GM18508 (cell line): ENCODE data around the gene PLPPR3.

ENCODE experiments used
- ATAC-seq: cut with Tn5 transposase; IDR thresholded peaks from one replicate; pipeline ENCODE4 v1.9.1; 2021; ENCODE audit warnings: moderate number of reproducible peaks; ENCODE audit not compliant: insufficient read depth, unreplicated experiment

The PLPPR3 gene, protein sequence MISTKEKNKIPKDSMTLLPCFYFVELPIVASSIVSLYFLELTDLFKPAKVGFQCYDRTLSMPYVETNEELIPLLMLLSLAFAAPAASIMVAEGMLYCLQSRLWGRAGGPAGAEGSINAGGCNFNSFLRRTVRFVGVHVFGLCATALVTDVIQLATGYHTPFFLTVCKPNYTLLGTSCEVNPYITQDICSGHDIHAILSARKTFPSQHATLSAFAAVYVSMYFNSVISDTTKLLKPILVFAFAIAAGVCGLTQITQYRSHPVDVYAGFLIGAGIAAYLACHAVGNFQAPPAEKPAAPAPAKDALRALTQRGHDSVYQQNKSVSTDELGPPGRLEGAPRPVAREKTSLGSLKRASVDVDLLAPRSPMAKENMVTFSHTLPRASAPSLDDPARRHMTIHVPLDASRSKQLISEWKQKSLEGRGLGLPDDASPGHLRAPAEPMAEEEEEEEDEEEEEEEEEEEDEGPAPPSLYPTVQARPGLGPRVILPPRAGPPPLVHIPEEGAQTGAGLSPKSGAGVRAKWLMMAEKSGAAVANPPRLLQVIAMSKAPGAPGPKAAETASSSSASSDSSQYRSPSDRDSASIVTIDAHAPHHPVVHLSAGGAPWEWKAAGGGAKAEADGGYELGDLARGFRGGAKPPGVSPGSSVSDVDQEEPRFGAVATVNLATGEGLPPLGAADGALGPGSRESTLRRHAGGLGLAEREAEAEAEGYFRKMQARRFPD

DNA sequence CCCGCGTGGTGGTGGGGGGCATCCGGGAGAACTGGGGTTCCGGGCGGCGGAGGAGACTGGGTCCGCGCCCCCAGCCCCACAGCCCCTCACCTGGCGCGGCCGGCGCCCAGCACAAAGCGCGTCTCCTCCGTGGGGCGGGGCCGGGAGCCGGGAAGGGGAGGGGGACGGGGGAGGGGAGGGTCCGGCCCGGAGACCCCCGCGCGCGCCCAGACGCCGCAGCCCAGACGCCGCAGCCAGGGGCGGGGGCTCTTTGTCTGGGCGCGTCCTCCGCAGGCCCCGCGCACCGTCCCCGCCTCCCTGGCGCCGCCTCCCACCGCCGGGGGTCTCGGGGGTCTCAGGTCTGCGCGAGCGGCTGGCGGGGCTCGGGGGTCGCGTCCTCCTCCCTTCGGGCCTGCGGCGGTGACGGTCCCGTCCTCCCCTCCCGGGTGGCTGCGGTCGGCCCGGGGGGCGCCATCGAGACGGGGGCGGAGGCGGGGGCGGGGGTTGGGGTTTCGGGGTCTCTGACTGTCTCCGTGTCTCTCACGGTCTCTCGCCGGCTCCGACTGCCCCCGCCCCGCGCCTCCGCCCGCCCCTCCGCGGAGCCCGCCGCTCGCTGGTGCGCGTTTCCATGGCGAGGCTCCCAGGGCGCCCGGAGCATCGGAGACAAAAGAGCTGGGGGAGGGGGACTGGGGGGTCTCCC lies at the start of gene PLPPR3:
Gene PLPPR3 (minus strand): TSS at position 131 of the 679 bp plus-strand sequence. CDS start 396 bp downstream, outside the sequence.
- ATAC-seq: no peak

DNA sequence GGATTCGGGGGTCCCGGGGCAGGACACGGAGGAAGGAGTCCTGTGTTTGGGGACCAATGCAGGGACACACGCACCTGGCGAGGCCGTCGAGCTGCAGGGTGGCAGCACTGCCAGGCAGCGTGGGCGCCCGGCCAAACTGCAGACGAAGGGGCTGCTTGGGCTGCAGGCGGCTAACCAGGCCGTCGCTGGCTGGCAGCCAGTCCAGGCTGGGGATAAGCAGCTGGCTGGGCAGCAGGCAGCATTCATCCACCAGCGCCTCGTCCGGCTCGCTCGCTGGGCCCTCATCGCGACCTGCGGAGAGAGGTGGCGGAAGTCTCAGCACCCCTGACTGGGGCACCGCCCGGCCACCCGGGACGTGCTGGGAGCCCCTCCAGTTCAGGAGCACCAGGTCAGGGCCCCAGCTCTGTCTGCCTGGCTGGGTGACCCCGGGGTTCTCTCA lies 49.2 kb upstream of the PLPPR3 start:
- ATAC-seq: no peak

DNA sequence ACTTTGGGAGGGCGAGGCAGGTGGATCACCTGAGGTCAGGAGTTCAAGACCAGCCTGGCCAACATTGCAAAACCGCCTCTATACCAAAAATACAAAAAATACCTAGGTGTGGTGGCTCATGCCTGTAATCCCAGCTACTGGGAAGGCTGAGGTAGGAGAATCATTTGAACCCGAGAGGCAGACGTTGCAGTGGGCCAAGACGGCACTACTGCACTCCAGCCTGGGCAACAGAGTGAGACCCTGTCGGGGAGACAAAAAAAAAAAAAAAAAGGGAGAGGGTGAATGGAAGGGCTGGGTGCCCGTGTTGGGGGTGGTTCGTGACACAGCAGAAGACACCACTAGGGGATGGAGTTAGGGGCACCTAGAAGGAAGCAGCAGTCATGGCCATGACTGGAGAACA lies 48.6 kb upstream of the PLPPR3 start:
- no peak for ATAC-seq

DNA sequence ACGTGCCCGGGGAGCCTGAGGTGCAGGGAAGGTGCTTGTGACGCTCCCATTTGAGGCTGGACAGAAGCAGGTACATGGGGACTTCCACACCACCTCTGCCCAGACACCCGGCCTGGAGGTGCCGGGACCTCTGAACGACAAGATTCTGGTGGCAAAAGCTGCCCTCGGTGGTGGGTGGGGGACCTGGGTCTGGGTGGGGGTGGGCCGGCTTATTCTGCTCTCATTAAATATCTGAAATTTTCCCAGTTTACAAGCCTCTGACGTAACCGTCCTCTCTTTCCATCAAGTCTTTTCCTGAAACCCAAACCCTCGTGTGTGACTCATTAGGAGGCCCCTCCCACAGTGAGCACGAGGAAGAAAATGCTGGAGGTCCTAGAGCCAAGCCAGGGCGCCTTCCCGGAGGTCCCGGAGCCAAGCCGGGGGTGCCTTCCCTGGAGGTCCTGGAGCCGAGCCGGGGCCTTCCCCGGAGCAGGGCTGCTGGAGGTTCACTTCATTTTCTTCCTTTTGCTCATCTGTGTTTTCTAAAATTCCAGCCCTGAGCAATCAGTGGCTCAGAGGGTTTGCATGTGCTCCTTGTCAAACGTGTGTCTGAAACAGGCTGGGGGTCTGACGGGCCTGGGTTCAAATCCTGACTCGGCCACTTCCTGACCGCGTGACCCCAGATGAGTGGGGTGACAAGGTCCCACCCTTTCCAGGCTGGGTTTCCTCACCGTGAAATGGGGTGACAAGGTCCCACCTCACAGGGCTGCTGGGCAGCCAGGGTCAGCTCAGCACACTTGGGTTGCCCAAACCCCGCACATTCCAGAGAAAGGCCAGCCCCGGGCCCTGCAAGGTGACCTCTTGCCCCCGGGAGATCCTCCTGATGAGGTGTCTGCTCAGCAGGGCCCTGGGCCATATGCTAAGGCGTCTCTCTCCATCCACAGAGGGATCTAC lies 47.8 kb upstream of the PLPPR3 start:
- no peak for ATAC-seq

DNA sequence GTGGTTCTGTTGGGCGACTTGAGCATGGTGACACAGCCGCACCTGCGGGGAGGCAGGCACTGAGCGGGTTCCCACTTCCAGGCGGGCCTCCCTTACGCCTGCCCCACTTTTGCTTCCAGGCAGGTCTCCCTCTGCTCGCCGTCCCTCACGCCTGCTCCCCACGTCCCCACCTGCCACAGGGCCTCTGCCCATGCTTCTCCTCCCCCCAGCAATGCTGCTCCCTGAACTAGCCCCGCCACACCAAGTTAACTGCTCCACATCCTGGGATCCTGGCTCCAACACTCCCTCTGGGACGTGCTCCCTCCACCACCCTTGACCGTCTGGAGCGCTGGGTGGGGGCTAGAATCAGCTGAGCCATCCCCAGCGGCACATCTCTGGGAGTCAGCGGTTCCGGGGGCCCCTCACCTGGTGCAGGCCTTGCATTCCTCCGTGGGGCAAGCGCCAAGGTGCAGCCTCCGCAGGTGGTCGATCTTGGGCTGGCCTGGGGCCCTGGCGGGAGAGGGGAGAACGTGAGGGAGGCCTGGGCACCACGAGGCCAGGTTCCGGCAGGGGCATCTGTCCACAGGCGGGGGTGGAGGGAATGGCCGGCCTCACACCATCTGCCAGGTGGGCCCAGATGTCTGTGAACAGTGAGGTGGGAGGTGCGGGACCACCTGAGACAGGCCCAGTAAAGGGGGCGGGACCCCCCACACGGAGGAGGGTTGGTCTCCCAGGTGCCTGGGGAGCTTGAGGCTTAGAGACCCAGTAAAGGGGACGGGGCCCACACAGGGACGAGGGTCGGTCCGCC lies 46.9 kb upstream of the PLPPR3 start:
- ATAC-seq: no peak

DNA sequence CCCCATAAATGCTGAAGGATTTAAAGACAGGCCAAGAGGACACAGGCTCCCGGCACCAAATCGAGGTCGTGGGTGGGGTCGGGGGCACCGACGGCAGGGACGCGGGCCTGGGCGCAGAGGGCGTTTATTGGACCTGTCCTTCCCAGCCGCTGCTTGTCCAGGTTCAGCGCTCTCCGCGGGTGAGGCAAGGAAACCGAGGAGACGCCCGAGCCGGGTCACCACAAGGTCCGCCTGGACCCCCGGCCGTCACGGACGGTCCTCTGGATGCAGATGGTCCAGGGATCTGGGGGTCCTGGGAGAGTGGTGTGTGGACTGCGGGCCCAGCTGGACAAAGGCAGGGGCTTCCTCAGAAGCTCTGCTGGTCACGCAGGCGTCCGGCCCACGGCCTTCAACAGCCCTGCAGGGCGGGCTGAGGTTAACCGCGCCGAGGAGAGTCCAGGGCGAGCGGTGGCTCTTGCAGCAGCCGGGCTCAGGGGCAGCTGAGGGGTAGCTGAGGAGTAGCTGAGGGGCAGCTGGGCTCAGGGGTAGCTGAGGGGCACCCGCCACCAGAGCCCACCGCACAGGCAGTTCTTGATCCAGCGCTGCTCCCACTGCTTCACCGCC lies 46.2 kb upstream of the PLPPR3 start:
- ATAC-seq: no peak

DNA sequence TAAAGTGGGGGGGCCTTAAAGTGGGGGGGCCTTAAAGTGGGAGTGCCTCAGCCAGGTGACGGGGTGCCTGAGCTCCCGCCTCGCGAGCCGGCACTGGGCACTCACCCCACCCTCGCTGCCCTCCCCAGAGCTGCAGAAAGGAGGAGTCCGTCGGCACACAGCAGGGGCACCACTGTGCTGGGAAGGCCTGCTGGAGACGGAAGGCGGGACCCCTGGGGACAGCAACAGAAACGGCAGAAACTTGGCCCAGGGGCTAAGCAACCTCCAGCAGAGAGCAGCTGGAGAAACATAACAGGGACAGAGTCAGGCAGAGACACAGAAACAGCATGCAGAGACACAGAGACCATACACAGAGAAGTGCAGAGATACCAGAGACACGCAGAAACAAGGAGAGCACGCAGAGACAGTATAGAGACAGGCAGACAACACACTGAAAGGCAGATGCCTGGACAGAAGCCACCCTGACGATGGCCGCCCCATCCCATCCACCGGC lies 45.6 kb upstream of the PLPPR3 start:
- ATAC-seq: no peak

DNA sequence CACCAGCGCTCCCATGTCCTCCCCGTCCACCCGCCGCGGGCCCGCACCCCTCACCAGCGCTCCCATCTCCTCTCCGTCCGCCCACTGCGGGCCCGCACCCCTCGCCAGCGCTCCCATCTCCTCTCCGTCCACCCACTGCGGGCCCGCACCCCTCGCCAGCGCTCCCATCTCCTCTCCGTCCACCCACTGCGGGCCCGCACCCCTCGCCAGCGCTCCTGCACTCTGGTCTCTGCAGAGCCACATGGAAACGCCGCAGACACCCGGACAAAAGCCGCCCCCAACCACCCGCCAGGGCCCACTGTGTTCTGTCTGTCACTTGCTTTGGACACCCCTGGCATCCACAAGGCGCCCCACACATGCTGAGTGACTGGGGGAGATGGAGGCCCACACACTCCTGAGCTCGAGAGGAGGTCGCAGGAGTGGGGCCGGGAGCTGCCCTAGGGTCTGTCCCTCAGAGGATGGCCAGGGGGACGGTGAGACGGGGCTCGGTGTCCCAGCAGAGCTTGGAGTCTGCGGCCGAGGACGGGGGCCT lies 45.1 kb upstream of the PLPPR3 start:
- ATAC-seq: no peak

DNA sequence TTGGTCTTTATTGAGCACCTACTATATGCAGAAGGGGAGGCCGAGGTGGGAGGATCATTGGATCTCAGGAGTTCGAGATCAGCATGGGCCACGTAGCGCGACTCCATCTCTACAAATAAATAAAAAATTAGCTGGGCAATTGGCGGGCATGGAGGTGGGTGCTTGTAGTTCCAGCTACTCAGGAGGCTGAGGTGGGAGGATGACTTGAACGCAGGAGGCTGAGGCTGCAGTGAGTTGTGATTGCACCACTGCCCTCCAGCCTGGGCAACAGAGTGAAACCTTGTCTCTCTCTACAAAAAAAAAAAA lies 41.5 kb upstream of the PLPPR3 start:
- no peak for ATAC-seq

DNA sequence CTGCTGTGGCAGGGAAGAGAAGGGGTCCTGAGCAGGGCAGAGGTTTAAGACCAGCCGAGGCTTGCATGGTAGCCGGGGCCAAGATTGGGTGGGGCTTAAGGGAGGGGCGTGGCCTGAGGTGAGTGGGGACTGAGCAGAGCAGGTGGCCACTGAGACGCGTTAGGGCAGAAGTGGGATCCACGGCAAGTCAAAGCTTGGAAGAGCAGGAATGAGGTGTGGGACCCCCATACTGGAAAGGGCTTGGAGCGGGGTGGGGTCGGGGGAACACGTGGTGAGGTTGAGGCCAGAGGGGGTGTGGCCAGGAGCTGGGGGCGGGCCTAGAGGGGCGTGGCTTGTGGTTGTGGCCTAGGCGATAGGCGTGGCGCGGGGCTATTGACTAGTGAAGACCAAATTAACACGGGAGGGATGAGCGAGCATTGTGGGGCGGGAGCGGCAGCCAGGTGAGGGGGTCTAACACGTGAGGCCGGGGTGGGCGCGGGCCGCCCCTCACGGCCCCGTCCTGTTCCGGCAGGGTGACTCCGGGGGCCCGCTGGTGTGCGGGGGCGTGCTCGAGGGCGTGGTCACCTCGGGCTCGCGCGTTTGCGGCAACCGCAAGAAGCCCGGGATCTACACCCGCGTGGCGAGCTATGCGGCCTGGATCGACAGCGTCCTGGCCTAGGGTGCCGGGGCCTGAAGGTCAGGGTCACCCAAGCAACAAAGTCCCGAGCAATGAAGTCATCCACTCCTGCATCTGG lies 41.0 kb upstream of the PLPPR3 start:
- ATAC-seq: no peak

DNA sequence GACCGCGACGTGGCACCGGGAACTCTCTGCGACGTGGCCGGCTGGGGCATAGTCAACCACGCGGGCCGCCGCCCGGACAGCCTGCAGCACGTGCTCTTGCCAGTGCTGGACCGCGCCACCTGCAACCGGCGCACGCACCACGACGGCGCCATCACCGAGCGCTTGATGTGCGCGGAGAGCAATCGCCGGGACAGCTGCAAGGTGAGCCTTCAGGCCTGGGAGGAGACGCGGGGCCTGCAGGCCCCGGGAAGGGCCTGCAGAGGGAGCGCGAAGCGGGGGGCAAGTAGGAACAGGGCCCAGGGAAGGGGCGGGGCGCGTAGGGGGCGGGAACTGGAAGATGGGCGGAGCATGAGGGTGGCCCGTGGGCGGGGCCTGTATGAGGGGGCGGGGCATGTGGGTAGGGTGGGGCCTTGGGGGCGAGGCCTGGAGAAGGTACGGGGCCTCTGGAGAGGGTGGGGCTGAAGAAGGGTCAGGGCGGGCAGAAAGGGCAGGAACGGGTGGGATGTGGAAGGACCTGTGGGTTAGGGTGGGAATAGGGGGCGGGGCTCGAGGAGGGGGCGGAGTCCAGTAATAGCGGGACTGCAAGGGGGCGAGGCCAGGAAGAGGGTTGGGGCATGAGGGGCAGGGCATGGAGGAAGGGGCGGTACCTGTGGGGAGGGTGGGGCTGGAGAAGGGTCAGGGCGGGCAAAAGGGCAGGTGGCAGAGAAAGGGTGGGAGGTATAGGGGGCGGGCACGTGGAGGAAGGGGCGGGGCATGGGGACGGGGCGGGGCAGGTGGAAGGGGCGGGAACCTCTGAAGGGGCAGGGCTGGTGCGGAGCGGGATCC lies 40.2 kb upstream of the PLPPR3 start:
- ATAC-seq: no peak

DNA sequence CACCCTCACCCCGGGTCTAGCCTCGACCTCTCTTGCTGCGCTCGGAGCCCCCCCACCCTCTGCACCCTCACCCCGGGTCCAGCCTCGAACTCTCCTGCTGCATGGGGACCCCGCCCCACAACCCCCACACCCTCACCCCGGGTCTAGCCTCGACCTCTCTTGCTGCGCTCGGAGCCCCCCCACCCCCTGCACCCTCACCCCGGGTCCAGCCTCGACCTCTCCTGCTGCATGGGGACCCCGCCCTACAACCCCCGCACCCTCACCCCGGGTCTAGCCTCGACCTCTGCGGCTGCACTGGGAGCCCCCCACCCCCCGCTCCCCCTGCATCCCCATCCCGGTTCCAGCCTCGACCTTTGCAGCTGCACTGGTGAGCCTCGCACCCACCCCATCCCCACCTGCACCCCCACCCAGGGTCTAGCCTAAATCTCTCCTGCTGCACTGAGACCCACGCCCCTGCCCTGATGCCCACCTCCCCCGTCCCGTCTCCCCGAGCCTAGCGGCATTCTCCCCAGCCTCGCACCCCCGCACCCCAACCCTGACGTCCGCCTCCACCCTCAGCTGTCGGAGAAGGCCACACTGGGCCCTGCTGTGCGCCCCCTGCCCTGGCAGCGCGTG lies 39.5 kb upstream of the PLPPR3 start:
- ATAC-seq: no peak

DNA sequence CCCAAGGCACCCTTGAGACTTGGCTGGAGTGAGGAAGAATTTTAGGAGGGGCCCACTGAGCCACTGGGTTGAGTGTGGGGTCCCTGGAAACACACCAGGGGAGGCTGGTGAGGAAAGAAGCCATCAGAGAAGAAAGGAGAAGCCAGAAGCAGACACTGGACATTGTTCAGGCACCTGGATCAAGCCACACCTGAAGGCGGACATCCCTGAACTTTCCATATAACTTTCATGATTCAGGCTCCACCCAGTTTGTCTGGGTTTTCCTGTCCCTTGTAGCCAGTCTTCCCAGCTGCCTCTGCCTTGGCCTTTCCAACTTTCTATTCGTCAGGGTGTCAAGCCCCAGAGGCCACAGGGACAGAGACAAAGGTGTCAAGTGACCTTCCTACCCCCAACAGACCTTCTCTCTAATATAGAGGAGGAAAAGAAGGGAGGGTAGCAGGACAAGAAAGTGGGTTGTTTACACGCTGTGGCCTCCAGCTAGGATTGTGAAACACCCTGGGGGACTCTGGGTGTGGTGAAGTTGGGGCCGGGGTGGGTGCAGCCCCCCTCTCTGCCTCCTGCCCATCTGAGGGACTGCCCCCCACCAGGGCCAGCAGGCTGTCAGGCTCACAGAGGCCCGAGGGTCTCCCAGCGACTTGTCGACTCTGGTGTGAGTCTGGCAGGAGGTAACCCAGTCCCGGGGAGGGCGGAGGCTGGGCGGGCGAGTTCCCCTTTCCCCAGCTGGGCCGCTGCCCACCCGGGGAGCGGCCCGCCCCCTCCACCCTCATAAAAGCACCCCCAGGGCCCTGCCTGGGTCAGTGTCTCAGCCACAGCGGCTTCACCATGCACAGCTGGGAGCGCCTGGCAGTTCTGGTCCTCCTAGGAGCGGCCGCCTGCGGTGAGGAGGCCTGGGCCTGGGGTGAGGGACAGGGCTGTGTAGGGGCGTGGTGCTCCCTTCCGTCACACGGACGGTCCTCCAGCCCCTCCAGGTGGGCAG lies 37.4 kb upstream of the PLPPR3 start, which contains the start of gene CFD:
Gene CFD (plus strand): TSS at position 797 of the 976 bp plus-strand sequence. CDS start 26 bp downstream, at position 823.
- no peak for ATAC-seq

DNA sequence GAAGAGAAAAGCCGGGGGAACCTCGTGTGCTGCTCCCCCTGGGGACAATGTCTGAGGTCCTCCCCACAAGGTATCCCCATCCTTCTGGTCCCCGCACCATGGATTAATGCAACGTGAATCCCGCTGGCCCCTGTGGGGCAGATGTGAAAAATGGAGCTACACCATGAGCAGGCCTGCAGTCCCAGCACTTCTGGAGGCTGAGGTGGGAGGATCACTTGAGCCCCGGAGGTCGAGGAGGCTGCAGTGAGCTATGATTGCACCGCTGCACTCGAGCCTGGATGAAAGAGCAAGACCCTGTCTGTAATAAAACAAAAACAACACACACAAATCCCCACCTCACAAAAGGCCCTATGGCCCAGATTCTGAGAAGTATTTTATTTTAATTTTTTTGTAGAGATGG lies 36.5 kb upstream of the PLPPR3 start:
- ATAC-seq: no peak

DNA sequence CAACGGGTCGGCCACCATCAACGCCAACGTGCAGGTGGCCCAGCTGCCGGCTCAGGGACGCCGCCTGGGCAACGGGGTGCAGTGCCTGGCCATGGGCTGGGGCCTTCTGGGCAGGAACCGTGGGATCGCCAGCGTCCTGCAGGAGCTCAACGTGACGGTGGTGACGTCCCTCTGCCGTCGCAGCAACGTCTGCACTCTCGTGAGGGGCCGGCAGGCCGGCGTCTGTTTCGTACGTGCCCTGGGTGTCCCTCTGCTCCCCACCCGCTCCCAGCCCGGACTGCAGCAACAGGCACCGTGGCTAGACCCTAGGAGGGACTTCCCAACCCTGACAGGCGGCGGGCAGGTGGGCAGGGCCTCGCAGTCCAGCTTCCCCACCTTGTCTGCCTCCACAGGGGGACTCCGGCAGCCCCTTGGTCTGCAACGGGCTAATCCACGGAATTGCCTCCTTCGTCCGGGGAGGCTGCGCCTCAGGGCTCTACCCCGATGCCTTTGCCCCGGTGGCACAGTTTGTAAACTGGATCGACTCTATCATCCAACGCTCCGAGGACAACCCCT lies 33.9 kb upstream of the PLPPR3 start:
- no peak for ATAC-seq
